Measurements from ENCODE around the gene RIOX2. TPM values are rescaled to one million over a fixed set of nuclear protein-coding genes. Genes with fewer than 3 reads are reported as not detected.
A peak's percentile ranks its signal among the peaks of the same experiment; 100 is the strongest.
"Not testable (repeated sequence)": the region's sequence is repeated elsewhere in the genome, so short reads cannot be mapped to it uniquely, and the experiment has no call there.

RIOX2 gene
- 29.9 and 33.2 TPM in 2 replicates for total RNA-seq (2014; rRNA removed; shearing (Covaris generic))

- DNase-seq (ENCODE audit: low spot score), result peak; percentile 91
These were observed at the start of gene RIOX2 for GRCh38 chr3:97971679-97972567. Gene RIOX2, minus strand, starts transcription at chr3:97972431. Its CDS starts 4,838 bp downstream, at chr3:97967593.

- no peak for DNase-seq (ENCODE audit: low spot score)
These were observed 48.2 kb upstream of the RIOX2 start for GRCh38 chr3:98020412-98020811.

- DNase-seq (ENCODE audit: low spot score), result no peak
These were observed 46.1 kb upstream of the RIOX2 start for GRCh38 chr3:98018301-98018700.

GRCh38 chr3:98014268-98014585, 42.0 kb upstream of the RIOX2 start:
- no peak for DNase-seq (ENCODE audit: low spot score)

GRCh38 chr3:98013411-98014267, 41.4 kb upstream of the RIOX2 start:
- DNase-seq (ENCODE audit: low spot score), result peak; percentile 70

- DNase-seq (ENCODE audit: low spot score), result no peak
These were observed 40.7 kb upstream of the RIOX2 start for GRCh38 chr3:98012979-98013378.

GRCh38 chr3:98010883-98011449, 38.7 kb upstream of the RIOX2 start:
- not testable (repeated sequence) for DNase-seq (ENCODE audit: low spot score)

GRCh38 chr3:98010194-98010882, 38.1 kb upstream of the RIOX2 start:
- DNase-seq (ENCODE audit: low spot score), result no peak

- DNase-seq (ENCODE audit: low spot score), result no peak
These were observed 36.6 kb upstream of the RIOX2 start for GRCh38 chr3:98008855-98009254.

GRCh38 chr3:98005438-98005837, 33.2 kb upstream of the RIOX2 start:
- no peak for DNase-seq (ENCODE audit: low spot score)

- no peak for DNase-seq (ENCODE audit: low spot score)
These were observed 32.5 kb upstream of the RIOX2 start for GRCh38 chr3:98004721-98005120.

GRCh38 chr3:98003306-98003969, 31.2 kb upstream of the RIOX2 start:
- peak; percentile 11 for DNase-seq (ENCODE audit: low spot score)

- no peak for DNase-seq (ENCODE audit: low spot score)
These were observed 30.5 kb upstream of the RIOX2 start for GRCh38 chr3:98002717-98003116.

GRCh38 chr3:97999994-98000393, 27.8 kb upstream of the RIOX2 start:
- DNase-seq (ENCODE audit: low spot score), result no peak

GRCh38 chr3:97999103-97999502, 26.9 kb upstream of the RIOX2 start:
- DNase-seq (ENCODE audit: low spot score), result no peak

GRCh38 chr3:97996988-97997387, 24.8 kb upstream of the RIOX2 start:
- no peak for DNase-seq (ENCODE audit: low spot score)

GRCh38 chr3:97994328-97994945, 22.2 kb upstream of the RIOX2 start:
- peak; percentile 19 for DNase-seq (ENCODE audit: low spot score)

- DNase-seq (ENCODE audit: low spot score), result no peak
These were observed 21.3 kb upstream of the RIOX2 start for GRCh38 chr3:97993526-97993925.

- DNase-seq (ENCODE audit: low spot score), result no peak
These were observed 20.4 kb upstream of the RIOX2 start for GRCh38 chr3:97992547-97993173.

GRCh38 chr3:97991293-97991682, 19.1 kb upstream of the RIOX2 start:
- DNase-seq (ENCODE audit: low spot score), result no peak
